ENCODE data around the gene OLA1. TPM values are rescaled to one million over a fixed set of nuclear protein-coding genes. Genes with fewer than 3 reads are reported as not detected.

OLA1 gene
- polyA plus RNA-seq, 1 experiment = 36.7 TPM

DNA sequence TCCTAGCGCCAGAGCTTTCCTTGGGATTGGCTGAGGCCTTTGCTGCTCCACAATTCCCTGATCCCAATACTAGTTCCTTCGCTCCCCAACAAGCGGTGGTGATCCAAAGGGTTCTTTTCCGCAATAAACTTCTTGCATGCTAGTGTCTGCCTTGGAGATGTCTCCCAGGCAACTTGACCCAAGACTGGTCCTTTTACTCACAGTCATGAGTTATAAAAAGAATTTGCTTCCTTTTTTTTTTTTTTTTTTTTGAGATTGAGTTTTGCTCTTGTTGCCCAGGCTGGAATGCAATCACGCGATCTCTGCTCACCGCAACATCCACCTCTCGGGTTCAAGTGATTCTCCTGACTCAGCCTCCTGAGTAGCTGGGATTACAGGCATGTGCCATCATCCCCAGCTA, 193.4 kb downstream of the OLA1 start:
- TF ChIP-seq, protein P1, sequence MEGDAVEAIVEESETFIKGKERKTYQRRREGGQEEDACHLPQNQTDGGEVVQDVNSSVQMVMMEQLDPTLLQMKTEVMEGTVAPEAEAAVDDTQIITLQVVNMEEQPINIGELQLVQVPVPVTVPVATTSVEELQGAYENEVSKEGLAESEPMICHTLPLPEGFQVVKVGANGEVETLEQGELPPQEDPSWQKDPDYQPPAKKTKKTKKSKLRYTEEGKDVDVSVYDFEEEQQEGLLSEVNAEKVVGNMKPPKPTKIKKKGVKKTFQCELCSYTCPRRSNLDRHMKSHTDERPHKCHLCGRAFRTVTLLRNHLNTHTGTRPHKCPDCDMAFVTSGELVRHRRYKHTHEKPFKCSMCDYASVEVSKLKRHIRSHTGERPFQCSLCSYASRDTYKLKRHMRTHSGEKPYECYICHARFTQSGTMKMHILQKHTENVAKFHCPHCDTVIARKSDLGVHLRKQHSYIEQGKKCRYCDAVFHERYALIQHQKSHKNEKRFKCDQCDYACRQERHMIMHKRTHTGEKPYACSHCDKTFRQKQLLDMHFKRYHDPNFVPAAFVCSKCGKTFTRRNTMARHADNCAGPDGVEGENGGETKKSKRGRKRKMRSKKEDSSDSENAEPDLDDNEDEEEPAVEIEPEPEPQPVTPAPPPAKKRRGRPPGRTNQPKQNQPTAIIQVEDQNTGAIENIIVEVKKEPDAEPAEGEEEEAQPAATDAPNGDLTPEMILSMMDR (IDR thresholded peaks at IDR 0.05; ENCODE audit: insufficient read depth, low read depth, low read length) = no peak
- H3K27me3 ChIP-seq (ENCODE audit: control insufficient read depth, insufficient read depth, low read length) = no peaks in the 10 kb centered on the region
- H3K4me3 ChIP-seq (ENCODE audit: low read depth, low read length) = no peak overlapping the region
- ChIA-PET CTCF (no interaction called here), POLR2A (interaction anchor here (0.5 kb wide), 1 partner anchor 75 kb away, joined by 3 read pairs; no protein-coding TSS in a partner anchor)
- no peak for DNase-seq (ENCODE audit: low read depth)
- no peaks in the 10 kb centered on the region for H3K36me3 ChIP-seq (ENCODE audit: control insufficient read depth, insufficient read depth, low read length)

DNA sequence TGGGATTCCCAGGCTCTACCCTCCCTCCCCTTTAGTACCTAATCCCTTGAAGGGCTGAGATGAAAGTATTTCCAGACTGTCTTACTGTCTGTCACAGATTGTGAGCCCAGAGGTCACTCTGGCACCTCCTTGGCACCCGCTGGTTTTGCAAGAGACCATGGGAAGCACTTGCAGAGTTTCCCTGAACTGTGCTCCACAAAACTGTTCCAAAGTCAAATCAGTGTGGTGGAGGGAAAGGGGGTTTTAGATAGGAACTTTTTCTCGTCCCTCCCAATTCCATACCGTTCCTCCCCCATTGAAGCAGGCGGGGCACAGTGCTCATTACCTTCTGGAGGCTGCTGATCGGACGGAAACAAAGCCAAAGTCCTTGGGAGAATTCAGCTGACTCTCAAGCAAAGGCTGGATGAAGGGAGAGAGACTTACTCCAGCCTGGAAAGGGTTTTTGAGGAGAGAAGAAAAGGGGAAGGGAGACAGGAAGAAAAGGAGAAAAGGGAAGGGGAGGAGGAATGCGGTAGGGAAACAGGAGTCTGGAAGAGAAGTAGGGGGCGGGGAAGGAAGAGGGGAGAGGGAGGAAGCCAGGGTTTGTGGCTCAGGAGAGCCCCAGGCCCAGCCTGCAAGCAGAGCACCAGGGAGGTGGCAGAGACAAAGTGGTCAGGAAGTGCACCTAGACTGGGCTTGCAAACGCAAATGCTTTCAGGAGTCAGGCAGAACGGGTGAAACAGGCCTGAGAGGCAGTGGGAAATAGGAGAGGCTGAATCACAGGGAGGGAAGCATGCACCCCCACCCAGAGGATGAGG, 194.8 kb downstream of the OLA1 start:
- H3K4me3 ChIP-seq (ENCODE audit: low read depth, low read length) = no peak overlapping the region
- no peak for DNase-seq (ENCODE audit: low read depth)
- TF ChIP-seq, protein P1 (IDR thresholded peaks at IDR 0.05; ENCODE audit: insufficient read depth, low read depth, low read length) = no peak
- H3K36me3 ChIP-seq (ENCODE audit: control insufficient read depth, insufficient read depth, low read length) = no peaks in the 10 kb centered on the region
- ChIA-PET POLR2A (no interaction called here), CTCF (no interaction called here)
- no peaks in the 10 kb centered on the region for H3K27me3 ChIP-seq (ENCODE audit: control insufficient read depth, insufficient read depth, low read length)

DNA sequence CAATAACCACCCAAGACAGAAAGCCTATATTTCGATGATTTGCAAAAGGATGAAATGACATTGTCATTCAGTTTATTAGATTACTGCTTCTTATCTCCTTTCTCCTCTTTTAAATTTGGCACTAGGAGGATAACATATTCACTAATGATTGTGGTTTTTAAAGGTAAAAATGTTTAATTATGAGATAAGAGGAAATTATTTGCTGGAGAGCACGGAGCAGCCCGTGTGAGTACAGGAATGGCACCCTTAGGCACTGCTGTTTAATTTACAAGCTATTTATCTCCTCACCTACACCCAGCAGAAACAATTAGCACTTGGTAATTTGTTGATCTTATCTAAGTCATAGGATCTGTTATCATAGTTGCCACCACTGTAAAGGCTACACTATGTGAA, 195.8 kb downstream of the OLA1 start:
- CTCF ChIA-PET = interaction anchor here (2.3 kb wide), 1 partner anchor 12 kb away, joined by 14 read pairs; no protein-coding TSS in a partner anchor
- H3K36me3 ChIP-seq (ENCODE audit: control insufficient read depth, insufficient read depth, low read length) = no peaks in the 10 kb centered on the region

DNA sequence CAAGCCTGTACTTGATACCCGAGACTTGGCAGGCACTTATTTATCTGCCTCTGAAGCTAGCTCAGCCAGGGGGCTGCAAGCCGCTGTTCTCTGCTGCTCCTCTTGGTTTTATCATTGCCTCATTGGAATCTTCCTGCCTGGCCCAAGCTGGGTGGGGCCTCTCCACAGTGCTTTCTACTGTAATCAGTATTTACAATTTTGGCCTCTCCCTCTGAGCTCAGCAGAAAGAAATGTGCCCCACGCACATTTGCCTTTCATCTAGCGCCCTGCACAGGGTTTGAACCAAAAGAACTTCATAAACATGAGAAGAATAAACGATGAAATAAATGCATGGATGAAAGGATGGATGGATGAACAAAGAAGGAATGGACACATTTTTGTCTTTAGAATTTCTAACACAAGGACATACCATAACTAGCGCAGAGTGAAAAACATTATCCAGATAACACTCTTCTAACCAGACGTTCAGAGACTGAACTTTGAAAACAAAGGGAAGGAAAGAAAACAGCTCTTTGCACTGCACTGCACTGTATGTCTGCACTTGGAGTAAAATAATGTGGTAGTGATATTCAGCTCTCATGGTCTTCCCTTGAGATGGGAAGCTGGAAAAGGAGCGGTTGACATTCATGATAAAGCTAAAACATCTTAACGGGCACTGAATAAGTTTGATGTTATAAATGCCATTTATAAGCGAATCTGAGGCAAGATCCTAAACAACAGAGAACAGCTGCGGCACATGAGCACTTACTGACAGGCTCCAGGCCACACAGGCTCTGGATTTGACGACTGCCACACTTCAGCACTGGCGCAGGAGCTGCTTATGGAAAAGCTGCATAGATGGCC, 196.4 kb downstream of the OLA1 start:
- Histone ChIP-seq H3K4me3 (ENCODE audit: low read depth, low read length) (no peak overlapping the region), H3K27me3 (ENCODE audit: control insufficient read depth, insufficient read depth, low read length) (no peaks in the 10 kb centered on the region), H3K36me3 (ENCODE audit: control insufficient read depth, insufficient read depth, low read length) (no peaks in the 10 kb centered on the region)
- no peak for DNase-seq (ENCODE audit: low read depth)
- TF ChIP-seq, protein P1 (IDR thresholded peaks at IDR 0.05; ENCODE audit: insufficient read depth, low read depth, low read length) = peak; percentile 17; the same call in 1 of the 2 replicates
- CTCF ChIA-PET = interaction anchor here (1.0 to 2.3 kb wide), 4 partner anchors 9 to 168 kb away, joined by 3 to 14 read pairs (median 4); no protein-coding TSS in a partner anchor
- POLR2A ChIA-PET = no interaction called here

More for the DNA sequence above, 195.8 kb downstream of the OLA1 start:
- no peak for DNase-seq (ENCODE audit: low read depth)
- POLR2A ChIA-PET = no interaction called here
- no peaks in the 10 kb centered on the region for H3K27me3 ChIP-seq (ENCODE audit: control insufficient read depth, insufficient read depth, low read length)
- H3K4me3 ChIP-seq (ENCODE audit: low read depth, low read length) = no peak overlapping the region
- TF ChIP-seq, protein P1 (IDR thresholded peaks at IDR 0.05; ENCODE audit: insufficient read depth, low read depth, low read length) = no peak

DNA sequence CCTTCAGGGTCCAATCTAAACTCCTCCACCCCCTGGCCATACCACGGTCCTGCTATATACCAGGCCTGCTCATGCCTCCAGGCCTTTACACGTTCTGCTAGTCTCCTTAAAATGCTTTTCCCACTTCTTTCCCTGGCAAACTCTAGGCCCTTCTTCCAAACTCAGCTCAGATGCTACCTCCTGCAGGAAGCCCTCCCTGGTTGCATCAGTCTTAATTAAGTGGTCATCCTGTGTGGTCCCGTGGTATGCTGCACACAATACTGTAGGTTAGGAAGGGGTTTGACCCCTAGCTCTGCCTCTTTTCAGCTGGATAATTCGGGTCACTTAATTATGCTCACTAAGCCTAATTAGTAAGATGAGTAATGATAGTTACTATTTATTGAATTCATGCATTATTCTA, 197.3 kb downstream of the OLA1 start:
- H3K27me3 ChIP-seq (ENCODE audit: control insufficient read depth, insufficient read depth, low read length) = no peaks in the 10 kb centered on the region
- no peak for DNase-seq (ENCODE audit: low read depth)
- TF ChIP-seq, protein P1 (IDR thresholded peaks at IDR 0.05; ENCODE audit: insufficient read depth, low read depth, low read length) = no peak
- no peaks in the 10 kb centered on the region for H3K36me3 ChIP-seq (ENCODE audit: control insufficient read depth, insufficient read depth, low read length)
- POLR2A ChIA-PET = no interaction called here
- H3K4me3 ChIP-seq (ENCODE audit: low read depth, low read length) = no peak overlapping the region
- CTCF ChIA-PET = interaction anchor here (1.0 to 2.3 kb wide), 4 partner anchors 8 to 167 kb away, joined by 3 to 14 read pairs (median 4); no protein-coding TSS in a partner anchor

All from BJ (cell line).